ENCODE data around the gene POLN.
A peak's percentile ranks its signal among the peaks of the same experiment; 100 is the strongest.

POLN gene

GRCh38 chr4:2241410-2242353, at the start of gene POLN, which contains the start of gene HAUS3:
POLN (minus strand) TSS chr4:2242121; CDS start chr4:2229231, 12,890 bp downstream.
HAUS3 (minus strand) TSS chr4:2242121; CDS start chr4:2240946, 1,175 bp downstream.
- peak; percentile 98 to 99 for DNase-seq (ENCODE audit: low read depth in 2 of 2)

DNA sequence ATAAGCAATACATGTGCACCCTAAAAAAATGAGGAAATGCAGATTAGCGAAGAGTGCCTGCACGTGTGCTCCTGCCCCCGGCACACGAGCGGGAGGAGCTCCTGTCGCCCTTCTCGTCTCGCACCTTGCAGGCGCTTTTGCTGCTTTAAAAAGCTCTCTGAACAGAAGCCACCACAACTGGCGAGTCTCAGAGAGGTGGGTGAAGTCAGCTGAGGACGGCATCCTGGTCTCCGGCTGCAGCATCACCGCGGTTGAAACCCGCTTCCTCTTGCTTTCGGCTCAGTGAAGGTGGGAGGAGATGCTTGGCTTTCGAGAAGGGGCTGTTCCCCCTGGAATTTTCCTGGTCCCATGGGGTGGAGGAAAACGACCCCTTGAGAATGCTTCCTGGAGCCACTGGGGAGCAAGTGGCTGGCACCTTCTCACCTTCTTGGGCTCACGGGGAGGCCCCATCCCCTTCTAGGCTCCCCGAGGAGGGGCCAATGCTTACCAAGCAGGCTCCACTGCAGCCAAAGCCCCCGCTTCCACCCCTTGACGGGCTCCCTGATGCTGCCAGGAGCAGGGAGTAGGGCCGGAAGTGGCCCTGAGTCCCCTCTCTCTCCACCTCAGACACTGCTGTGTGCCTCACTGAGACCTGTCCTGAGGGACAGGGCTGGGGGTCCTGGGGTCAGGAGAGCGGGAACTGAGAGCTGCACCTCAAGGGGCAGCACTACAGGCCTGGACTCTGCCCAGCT, 49.2 kb upstream of the POLN start:
- DNase-seq (ENCODE audit: low read depth in 2 of 2), result peak; percentile 44 to 59

- DNase-seq (ENCODE audit: low read depth in 2 of 2), result no peak
These were observed 48.6 kb upstream of the POLN start for GRCh38 chr4:2290488-2290887.

- no peak for DNase-seq (ENCODE audit: low read depth in 2 of 2)
These were observed 48.0 kb upstream of the POLN start for GRCh38 chr4:2289955-2290333.

DNA sequence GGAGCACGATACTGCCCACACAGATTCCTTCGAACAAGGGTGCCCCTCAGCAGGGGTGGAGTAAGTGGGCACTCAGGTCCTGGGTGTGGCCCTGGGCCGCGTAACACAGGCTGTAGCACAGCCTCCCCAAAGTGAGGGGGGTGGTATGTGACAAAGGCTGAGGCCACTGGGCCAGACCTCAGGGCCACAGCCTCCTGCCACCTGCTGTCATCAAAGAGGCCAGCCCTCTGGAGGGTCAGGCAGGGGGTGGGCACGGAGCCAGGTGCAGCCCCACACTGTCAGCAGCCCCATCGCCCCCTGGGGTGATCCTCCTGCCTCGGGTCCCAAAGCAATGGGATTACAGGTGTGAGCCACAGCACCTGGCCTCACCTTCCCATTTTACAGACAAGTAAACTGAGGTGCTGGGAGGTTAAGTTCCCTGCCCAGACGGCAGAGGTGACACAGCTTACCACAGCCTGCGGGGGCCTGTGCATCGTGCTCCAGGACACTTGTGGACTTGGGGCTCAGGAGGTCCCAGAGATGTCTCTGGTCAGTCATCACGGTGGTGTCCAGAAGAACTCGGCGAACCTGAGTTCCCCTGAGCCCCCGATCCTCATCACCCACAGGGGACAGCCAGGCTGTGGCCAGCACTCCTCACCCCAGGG, 47.5 kb upstream of the POLN start:
- DNase-seq (ENCODE audit: low read depth in 2 of 2), result no peak

DNA sequence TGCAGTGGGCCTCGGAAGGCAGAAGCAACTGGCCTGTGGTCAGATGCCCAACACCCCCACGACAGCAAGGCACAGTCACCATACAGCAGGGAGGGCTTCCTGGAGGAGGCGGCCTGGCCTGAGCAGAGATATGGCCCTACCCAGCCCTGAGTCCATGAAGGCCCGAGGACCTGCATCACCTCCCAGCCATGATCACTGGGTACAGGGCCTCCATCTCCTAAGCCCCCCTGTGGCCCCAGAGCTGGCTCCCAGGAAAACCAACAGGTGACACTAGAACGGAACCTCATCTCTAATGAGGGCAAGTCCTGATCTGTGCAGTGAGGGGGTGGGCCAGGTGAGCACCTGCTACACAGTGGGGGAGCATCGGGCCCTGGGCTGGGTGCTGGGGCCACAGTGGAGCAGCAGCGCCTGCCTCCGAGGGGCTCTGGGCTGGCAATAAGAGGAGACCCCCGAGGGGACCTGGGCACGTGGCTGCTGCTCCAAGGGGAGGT, 46.2 kb upstream of the POLN start:
- no peak for DNase-seq (ENCODE audit: low read depth in 2 of 2)

GRCh38 chr4:2287594-2287915, 45.6 kb upstream of the POLN start:
- no peak for DNase-seq (ENCODE audit: low read depth in 2 of 2)

DNA sequence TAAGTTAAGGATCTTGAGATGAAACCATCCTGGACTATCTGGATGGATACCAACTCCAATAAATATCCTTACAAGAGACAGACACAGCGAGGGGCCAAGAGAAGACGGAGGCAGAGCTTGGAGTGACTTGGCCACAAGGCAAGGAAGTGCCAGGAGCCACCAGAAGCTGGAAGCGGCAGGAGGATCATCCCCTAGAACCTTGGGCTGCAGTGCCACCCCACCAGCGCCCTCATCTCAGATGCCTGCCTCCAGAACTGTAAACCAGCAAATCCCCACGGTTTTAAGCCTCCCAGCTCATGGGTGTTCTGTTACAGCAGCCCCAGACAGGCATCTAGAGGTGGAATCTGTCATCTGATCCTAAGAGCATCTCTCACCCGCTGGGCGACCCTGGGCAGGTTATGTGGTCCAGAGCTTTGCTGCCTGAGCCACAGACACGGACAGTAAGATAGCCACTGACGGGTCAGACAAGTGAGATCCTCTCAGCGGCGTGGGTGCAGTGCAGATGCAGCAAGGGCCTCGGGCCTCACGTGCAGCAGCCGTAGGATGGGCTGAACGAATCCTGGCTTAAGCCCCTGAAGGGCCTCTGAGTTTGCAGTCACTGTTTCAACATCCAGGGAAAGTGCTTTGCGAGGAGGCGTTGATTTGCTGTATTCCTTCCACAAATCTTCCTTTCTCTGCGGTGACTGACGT, 45.1 kb upstream of the POLN start:
- DNase-seq (ENCODE audit: low read depth in 2 of 2), result no peak

- DNase-seq (ENCODE audit: low read depth in 2 of 2), result no peak
These were observed 43.9 kb upstream of the POLN start for GRCh38 chr4:2285613-2286381.

DNA sequence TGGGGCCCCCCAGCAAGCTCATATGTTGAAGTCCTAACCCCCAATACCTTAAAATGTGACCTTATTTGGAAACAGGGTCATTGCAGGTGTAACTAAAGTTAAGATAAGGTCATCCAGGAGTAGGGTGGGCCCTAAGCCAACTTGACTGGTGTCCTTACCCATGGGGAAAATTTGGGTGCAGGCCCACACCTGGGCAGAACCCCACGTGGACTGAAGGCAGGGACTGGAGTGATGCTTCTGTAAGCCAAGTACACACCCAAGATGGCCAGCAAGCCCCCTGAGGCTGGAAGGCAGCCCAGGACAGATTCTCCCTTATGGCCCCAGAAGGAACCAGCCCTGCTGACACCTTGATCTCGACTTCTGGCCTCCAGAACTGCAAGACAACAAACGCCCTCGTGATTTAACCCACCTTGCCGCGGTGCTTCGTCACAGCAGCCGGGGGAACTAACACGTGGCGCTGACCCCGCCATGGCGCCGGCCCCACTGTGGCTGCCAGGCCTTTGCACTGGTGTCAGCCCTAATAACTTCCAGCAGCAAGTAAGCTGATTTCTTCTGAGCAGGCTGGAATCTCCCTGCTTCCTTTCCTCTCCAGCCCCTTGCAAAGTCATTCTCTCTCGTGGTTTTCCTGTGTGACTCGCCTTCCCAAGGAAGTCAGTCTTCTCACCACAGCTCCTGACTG, 43.2 kb upstream of the POLN start:
- DNase-seq (ENCODE audit: low read depth in 2 of 2), result no peak

DNA sequence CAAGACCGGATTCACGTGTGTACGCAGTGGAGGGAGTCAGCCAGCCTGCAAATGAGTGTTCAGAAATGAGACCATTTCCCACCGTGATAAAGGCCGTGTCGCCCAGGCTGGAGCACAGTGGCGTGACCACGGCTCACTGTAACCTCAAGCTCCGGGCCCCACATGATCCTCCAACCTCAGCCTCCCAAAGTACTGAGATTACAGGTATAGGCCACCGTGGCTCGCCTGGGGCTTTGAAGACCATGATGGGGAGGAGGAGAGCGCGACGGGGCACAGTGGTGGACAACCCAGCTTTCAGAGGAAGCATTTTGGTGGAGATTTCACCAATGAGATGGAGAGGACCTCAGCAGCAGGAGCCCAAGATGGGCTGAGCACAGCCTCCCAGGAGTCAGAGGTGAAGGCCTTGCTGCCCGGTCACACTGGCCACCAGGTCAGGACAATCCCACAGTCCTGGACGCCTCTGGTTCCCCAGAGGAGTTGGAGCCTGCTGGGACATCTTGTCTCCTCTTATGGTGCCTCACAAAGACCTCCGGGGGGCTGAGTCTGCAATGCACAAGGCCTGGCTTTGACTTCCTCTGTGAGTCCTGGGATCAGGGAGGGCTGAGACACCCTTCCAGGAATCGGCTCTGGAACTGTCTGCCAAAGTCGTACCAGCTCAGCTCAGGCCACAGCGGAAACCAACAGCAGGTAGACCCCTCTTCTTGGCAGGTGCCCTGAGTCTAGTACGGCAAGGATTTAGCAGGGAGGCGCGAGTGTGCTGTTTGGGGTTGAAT, 42.4 kb upstream of the POLN start:
- no peak for DNase-seq (ENCODE audit: low read depth in 2 of 2)

- DNase-seq (ENCODE audit: low read depth in 2 of 2), result no peak
These were observed 41.3 kb upstream of the POLN start for GRCh38 chr4:2283199-2283711.

DNA sequence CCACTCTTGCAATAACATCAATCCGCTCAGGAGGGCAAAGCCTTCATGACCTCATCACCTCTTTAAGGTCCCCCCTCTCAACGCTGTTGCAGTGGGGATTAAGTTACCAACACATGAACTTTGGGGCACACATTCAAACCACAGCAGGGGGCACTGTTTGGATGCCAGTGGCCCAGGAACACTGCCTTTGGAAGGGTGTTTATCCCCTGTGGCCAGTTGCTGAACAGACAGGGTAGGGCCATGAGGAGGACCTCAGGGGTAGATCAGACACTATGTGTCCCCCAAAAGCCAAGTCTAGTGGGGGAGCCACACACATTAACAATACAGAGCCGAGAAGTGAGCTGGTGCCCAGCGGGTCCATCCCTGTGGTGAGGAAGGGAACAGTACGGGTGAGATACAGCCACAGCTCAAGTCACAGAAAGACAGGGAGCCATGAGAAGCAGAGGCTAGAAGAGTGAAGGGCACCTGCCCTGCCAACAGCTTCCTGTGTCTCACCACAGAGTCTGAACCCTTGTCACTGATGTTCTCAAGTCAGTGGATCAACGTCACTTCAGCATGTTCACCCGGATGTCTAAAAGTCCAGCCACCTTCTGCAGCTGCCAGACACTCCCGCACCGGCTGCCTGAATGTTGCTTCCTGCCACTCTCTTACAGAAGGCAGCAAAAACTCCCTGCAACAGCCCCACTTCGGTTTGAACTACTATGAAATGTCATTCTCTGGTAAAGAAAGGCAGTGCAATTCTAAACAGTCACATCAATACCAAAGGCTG, 39.8 kb upstream of the POLN start:
- peak; percentile 55 to 72 for DNase-seq (ENCODE audit: low read depth in 2 of 2)

DNA sequence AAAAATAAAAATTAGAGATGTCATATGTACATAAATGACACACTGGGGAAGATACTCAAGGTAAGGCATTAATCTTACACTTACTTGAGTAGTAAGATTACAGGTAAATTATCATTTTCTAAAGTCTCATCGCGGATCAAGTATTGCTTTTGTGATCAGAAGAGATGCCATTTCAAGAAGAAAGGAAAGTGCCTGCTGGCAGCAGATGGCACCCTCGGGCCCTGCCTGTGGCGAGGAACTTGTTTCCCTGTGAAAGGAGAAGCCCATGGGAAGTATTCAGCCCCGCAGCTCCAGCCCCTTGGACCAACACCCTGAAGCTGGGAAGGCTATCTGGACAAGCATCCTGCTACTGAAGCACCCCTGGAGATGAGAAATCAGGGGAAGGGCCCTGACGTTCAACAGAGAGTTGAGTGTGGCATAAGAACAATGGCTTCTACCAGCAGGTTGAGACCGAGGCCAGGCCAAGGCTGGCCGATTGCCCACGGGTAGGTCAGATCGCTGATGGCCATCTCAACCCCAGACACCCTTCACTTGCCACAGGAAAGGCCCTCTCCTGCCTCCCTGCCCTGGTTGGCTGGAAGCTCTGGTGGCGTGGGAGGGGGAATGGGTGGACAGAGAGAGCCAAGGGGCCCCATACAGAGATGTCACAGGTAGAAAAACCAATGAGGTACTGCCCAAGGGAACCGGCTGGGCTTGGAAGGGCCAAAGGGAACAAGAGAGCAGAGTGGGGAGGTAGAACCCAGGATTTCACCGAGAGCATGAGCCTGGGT, 38.8 kb upstream of the POLN start:
- DNase-seq (ENCODE audit: low read depth in 2 of 2), result no peak

DNA sequence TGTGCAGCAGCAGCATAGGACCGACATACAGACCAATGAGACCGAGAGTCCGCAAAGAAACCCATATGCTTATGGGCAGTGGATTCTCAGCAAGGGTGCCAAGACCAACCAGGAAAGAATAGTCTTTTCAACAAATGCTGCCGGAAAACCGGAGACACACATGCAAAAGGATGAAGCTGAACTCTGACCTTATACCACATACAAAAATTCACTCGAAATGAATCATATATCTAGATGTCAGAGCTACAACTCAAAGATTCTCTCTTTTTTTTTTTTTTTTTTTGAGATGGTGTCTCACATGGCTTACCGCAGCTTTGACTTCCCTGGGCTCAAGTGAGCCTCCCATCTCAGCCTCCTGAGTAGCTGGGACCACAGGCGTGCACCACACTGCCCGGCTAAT, 36.0 kb upstream of the POLN start:
- DNase-seq (ENCODE audit: low read depth in 2 of 2), result no peak

- DNase-seq (ENCODE audit: low read depth in 2 of 2), result no peak
These were observed 34.8 kb upstream of the POLN start for GRCh38 chr4:2276581-2277325.
